Measurements from ENCODE around the gene MEIOB. TPM values are rescaled to one million over a fixed set of nuclear protein-coding genes. Genes with fewer than 3 reads are reported as not detected.
"Not testable (repeated sequence)": the region's sequence is repeated elsewhere in the genome, so short reads cannot be mapped to it uniquely, and the experiment has no call there.

The MEIOB gene
- total RNA-seq, 1 donor from 2014 or later = 0.26 TPM

DNA sequence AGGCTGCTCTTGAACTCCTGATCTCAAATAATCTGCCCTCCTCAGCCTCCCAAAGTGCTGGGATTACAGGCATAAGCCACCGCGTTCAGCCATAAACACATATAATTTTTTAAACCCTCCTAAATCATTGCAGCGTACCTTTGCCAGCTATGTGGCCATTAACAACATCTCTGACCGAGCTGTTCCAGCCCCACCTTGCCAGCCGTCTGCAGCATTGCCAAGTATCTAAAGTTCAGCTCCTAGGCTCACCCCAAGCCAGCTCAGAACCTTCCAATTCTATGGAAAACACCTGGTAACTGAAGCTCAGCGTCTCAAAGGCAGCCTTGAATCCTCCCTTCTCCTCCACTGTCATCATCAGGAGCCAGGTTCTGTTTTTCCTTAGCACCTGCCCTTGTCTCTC is 5.1 kb upstream of the MEIOB start:
- no peak for DNase-seq (ENCODE audit: low read depth)

DNA sequence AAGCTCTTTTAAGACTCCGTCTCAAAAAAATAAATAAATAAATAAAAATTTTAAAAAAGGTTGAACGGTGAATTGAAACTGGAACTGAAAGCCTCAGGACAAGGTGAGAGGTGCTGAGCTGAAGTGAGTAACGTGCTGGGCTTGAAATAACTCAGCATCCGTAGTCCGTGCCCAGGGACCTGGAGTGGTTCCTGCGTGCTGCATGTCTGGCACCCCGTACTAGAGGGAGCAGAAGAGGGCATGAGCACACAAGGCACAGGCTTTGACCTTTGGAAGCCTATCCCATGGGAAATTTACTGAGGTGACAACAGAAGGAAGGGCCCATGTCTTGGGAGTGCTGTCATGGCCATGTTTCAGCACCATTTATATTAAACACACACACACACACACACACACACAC is 4.5 kb upstream of the MEIOB start:
- Histone ChIP-seq H3K36me3 (ENCODE audit: control insufficient read depth, insufficient read depth, low read length) (no peaks in the 10 kb centered on the region), H3K4me3 (ENCODE audit: low read depth, low read length) (no peak overlapping the region), H3K27me3 (ENCODE audit: control insufficient read depth, insufficient read depth, low read length) (peaks cover 7% of the 10 kb centered on the region)
- DNase-seq (ENCODE audit: low read depth) = no peak
- TF ChIP-seq, protein P1, sequence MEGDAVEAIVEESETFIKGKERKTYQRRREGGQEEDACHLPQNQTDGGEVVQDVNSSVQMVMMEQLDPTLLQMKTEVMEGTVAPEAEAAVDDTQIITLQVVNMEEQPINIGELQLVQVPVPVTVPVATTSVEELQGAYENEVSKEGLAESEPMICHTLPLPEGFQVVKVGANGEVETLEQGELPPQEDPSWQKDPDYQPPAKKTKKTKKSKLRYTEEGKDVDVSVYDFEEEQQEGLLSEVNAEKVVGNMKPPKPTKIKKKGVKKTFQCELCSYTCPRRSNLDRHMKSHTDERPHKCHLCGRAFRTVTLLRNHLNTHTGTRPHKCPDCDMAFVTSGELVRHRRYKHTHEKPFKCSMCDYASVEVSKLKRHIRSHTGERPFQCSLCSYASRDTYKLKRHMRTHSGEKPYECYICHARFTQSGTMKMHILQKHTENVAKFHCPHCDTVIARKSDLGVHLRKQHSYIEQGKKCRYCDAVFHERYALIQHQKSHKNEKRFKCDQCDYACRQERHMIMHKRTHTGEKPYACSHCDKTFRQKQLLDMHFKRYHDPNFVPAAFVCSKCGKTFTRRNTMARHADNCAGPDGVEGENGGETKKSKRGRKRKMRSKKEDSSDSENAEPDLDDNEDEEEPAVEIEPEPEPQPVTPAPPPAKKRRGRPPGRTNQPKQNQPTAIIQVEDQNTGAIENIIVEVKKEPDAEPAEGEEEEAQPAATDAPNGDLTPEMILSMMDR (IDR thresholded peaks at IDR 0.05; ENCODE audit: insufficient read depth, low read length, severe bottlenecking) = no peak
- no peak for FAIRE-seq

More for the DNA sequence above, 5.1 kb upstream of the MEIOB start:
- TF ChIP-seq, protein P1 (IDR thresholded peaks at IDR 0.05; ENCODE audit: insufficient read depth, low read length, severe bottlenecking) = no peak
- Histone ChIP-seq H3K27me3 (ENCODE audit: control insufficient read depth, insufficient read depth, low read length) (peaks cover 7% of the 10 kb centered on the region), H3K4me3 (ENCODE audit: low read depth, low read length) (no peak overlapping the region), H3K36me3 (ENCODE audit: control insufficient read depth, insufficient read depth, low read length) (no peaks in the 10 kb centered on the region)
- FAIRE-seq = peak; percentile 32

DNA sequence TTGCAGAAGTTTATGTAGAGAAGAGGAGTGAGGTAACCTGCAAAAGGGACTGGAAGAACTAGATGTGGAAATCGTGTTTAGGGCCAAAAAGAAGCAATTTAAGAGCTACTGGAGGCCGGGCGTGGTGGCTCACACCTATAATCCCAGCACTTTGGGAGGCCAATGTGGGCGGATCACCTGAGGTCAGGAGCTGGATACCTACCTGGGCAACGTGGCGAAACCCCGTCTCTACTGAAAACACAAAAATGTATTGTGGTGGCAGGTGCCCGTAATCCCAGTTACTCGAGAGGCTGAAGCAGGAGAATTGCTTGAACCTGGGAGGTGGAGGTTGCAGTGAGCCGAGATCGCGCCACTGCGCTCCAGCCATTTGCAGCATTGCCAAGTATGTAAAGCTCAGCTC is 4.1 kb upstream of the MEIOB start:
- not testable (repeated sequence) for H3K4me3 ChIP-seq (ENCODE audit: low read depth, low read length); DNase-seq (ENCODE audit: low read depth); H3K36me3 ChIP-seq (ENCODE audit: control insufficient read depth, insufficient read depth, low read length); FAIRE-seq; H3K27me3 ChIP-seq (ENCODE audit: control insufficient read depth, insufficient read depth, low read length)

DNA sequence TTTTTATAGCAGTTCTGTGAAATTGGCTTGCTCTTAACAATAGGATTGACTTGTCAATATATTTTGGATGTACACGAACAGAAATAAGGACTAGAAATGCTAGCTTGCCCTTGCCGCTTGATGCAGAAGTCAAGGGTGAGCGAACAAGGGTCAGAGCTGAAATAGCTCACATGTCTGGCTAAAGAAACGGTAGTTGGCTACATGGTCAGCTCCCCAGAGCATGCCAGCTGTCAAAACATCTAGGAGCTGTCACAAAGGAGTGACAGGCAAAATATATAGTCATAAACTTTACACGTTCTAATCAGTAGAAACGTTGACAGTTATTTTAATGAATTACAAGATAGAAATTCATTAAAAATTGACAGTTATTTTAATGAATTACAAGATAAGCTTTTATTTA is 2.9 kb upstream of the MEIOB start:
- H3K4me3 ChIP-seq (ENCODE audit: low read depth, low read length) = no peak overlapping the region
- FAIRE-seq = no peak
- TF ChIP-seq, protein P1 (IDR thresholded peaks at IDR 0.05; ENCODE audit: insufficient read depth, low read length, severe bottlenecking) = no peak
- H3K36me3 ChIP-seq (ENCODE audit: control insufficient read depth, insufficient read depth, low read length) = no peaks in the 10 kb centered on the region
- DNase-seq (ENCODE audit: low read depth) = no peak
- H3K27me3 ChIP-seq (ENCODE audit: control insufficient read depth, insufficient read depth, low read length) = peaks cover 7% of the 10 kb centered on the region

DNA sequence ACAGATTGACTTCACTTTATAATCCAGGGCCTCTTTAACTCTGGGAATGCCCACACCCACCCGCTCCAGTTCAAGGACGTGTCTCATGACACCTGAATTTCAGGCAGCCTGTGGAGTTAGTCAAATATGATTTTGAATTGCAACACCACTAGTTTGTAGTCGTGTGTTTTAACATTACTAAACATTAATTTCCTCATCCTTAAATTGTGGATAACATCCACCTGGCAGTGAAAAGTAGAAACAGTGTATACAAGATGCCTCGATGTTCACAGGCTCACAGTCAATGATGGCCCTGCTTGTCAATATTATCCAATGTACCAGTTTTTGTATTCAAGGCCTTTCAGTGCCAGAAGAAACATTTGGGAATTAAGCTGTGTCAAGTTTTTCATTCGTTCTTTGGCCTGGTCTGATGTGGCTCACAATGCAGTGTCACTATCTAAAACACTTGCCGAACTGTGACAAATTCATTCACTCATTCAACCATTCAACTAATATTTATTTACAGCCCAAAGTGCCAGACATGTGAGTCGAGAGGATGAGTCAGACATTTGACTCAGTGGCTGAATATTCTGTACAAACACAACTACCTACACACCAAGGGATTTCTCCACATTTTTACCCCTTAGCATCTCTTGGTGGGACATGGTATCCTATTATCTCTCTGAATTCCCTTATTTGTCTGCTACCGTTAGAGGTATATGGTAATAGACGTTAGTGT is 1.4 kb downstream of the MEIOB start:
- no peaks in the 10 kb centered on the region for H3K36me3 ChIP-seq (ENCODE audit: control insufficient read depth, insufficient read depth, low read length)
- H3K27me3 ChIP-seq (ENCODE audit: control insufficient read depth, insufficient read depth, low read length) = peaks cover 2% of the 10 kb centered on the region
- FAIRE-seq = no peak
- TF ChIP-seq, protein P1 (IDR thresholded peaks at IDR 0.05; ENCODE audit: insufficient read depth, low read length, severe bottlenecking) = no peak
- no peak overlapping the region for H3K4me3 ChIP-seq (ENCODE audit: low read depth, low read length)
- peak; percentile 95 for DNase-seq (ENCODE audit: low read depth)

DNA sequence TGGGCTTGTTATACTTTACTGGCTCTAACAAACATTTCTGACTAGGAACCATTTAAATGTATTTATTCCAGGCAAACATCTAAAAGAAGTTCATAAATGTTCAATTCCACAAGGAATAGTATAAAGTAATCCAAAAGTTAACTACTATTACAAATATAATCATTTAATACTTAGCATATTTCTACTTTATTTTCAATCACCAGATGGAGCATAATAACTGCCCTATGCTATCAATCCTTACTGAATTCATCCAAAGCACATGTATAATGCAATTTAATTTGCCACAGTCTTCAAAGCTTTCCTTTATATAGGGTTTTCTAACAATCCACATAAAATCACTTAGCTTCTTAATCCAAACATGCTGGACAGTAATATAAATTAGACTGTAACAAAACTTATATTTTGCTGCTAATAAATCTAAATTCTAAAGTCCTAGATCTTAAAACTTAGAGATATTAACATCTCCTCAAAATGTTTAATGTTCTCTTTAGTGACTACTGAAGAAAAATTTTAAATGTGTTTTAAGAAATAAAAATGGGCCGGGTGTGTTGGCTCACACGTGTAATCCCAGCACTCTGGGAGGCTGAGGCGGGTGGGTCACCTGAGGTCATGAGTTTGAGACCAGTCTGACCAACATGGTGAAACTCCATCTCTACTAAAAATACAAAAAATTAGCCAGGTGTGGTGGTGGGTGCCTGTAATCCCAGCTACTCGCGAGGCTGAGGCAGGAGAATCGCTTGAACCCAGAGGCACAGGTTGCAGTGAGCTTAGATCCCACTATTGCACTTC is 5.9 kb downstream of the MEIOB start:
- Histone ChIP-seq H3K36me3 (ENCODE audit: control insufficient read depth, insufficient read depth, low read length) (no peaks in the 10 kb centered on the region), H3K27me3 (ENCODE audit: control insufficient read depth, insufficient read depth, low read length) (no peaks in the 10 kb centered on the region), H3K4me3 (ENCODE audit: low read depth, low read length) (no peak overlapping the region)
- no peak for FAIRE-seq
- TF ChIP-seq, protein P1 (IDR thresholded peaks at IDR 0.05; ENCODE audit: insufficient read depth, low read length, severe bottlenecking) = no peak
- DNase-seq (ENCODE audit: low read depth) = no peak
